HG03095 (cell line): ENCODE results near the gene SLC8A1.

Experiments
- ATAC-seq: cut with Tn5 transposase; IDR thresholded peaks from one replicate; pipeline ENCODE4 v1.9.1; 2021; ENCODE audit warnings: moderate library complexity; ENCODE audit not compliant: unreplicated experiment

Gene SLC8A1

DNA sequence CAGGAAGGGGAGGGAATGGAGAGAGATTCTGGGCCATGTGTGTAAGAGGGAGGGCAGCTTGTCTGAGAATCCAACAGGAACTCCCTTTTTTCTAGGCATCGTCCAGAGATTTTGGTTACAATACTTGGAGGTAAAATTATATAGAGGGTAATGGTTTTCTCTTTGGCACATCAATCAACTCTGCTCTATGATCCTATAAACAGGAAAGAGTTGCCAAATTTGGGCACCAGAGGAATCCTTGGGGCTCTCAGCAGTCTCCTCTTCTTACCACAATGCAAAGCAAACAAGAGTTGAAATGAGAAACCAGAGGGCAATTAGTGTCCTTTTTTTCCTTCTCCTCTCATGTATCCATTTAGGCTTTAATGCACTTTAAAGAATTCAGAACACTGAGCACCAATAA is 243.4 kb downstream of the SLC8A1 start:
- no peak for ATAC-seq

DNA sequence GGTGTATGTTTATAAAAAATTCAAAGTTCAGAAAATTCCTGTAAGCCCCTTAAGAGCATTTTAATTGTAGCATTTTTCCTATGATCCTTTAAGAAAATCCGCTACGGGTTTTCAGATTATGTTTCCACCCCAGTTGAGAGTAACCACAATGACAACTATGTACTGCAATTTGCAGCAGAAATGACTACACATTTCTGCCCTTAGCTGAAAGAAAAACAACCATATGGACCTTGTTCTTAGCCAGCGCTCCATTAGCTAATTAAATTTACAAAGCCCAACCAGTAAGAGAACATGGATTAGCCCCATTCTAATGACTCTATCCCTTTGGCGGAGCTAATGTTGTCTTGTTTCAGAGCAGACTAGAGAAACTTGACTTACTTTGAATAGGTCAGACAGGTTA is 247.6 kb downstream of the SLC8A1 start:
- ATAC-seq: no peak

DNA sequence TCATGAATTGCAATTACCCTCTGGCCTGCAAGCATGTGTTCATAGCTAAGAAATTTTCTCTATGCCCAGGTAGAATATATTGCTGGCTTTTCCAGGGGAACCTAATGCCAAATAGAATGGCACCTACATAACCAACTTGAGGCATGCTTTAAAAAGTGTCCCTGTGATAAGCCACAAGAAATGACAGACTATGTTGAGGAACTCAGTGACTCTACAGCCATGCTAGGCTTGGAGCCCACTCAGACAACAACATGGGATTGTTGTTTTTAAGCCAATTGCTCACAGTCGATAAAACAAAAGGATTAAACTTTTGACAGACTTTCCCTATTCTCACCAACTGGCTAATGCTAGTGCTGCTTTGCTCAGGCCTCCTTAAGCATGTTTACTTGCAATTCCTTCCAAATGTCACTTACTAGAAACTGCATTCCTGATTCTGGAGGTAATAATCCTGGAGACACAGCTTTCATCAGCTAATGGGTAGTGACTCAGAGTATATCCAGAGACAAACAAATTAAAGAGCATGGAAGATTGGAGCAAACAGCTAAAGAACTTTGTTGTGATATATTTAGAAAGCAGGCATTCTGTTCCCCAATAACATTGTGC is 249.0 kb downstream of the SLC8A1 start:
- no peak for ATAC-seq

DNA sequence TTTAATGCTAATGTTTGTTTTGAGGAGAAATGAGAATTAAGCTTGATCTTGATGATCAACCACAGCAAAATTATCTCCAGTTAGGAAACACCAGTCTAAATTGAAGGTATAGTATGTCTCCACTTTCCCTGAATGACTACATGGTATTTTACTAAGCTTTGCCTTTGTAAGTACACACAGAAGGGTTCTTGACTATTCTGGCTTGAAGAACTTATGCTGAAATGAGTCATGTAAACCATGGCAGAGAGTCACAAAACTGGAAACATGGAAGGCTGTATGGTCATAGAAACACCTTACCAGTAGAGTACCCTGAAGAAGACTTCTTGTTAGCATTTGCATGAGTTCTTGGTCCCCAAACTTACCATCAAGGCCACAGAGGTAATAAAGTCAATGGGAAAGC is 250.5 kb downstream of the SLC8A1 start:
- ATAC-seq: no peak

DNA sequence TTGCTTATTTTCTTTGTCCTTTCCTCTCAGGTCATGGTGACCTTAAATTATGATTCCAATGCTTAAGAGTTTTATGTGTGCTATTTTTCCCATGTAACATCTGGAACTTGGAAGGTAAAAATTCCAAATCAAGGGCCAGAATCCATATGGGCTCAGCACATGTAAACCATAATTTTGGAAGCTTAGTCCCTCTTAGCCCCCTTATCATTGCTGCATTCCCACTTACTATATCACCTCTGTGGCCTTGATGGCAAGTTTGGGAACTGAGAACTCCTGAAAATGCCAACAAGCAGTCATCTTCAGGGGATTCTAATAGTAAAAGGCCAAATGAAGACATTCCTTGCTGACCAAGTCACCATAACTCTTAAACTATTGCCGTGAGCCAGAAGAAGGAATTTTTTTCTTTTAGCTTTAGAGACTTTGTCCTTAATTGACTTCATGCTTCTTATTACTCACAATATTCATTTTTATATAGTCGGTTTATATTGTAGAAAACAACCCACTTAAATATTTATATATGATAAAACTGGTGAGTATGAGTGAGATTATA is 251.4 kb downstream of the SLC8A1 start:
- ATAC-seq: no peak

DNA sequence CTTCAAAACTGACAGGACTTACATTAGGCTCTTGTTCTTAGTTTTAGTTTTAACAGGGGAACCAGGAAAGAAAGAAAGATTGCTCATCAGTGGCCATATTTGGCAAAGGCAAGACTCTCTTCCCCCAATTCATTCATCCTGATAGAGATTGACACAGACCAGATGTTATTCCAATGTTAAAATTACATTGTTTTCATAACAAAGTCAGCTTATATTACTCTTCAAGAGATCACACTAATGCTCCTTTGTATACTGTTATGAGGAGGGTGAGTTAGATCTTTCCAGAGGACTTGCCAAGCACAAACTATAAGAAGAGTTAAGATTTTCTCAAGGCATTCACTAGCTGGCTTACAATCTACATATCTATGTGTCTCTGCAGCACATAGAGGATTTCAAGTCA is 252.1 kb downstream of the SLC8A1 start:
- no peak for ATAC-seq

DNA sequence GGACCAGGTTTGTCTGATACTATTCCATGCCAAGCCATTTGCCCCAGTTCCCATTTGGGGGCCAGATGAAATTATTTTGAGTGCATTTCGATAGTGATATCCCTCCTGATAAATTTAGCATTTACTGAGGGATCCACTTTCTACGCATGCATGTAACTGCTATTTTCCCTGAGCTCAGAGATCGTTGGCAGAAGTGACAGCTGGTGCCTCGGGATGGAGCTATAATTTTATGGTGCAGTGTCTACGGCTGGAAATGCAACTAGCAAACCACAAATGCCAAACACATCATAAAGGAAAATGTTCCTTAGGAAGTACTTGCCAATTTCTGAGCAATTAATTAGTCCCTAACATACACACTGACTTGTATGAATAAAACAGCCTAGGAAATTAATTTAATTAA is 254.8 kb downstream of the SLC8A1 start:
- ATAC-seq: no peak

DNA sequence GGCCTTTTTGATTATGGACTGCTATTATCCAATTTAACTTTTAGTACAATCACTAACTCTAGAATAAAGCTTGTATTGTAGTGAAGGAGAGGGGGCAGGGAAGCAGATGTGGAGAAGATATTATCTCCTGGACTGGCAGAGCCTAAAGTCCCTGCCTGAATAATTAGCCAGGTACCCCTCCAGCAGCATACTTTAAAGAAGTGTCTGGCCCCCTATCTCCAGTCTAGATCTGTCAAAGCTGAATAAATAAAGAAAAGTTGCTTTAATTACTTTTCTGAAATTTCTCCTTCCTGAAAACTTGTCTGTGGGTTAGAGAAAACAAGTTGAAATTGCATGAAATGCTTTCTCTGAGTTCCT is 258.2 kb downstream of the SLC8A1 start:
- ATAC-seq: no peak

DNA sequence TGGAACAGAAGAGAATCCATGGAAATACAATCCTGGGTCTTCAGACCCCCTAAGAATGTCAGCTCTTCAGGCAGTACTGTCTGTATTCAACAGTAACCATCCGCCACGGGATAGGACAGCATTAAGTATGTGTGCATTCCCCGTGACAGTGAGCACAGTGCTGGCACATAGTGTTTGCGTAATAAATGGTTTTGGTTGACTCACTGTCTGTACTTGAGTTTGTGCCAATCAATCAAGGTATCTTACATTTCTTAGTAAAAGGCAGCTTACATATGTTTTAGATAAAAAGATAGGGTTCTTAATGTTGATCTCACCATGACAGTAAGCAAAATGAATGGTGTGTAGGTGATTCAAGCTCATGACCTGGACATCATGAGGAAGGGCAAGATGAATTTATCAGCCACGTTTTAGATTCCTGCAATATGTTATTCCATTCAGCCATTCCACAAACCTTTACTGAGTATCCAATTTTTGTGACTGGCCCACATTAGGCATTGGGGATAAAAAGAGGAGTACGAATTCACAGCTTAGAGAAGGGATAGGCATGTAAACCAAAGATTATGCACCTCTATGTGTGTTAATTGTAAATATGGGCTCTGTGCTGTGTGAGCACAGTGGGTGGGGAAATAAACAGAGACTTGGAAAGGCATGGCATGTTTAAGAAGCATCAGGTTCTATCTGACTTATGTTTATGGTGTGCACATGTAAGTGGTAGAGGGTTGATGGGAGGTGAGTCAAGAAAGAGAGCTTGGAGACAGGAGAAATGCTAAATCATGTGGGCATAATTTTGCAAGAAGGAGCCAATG is 258.8 kb downstream of the SLC8A1 start:
- no peak for ATAC-seq

DNA sequence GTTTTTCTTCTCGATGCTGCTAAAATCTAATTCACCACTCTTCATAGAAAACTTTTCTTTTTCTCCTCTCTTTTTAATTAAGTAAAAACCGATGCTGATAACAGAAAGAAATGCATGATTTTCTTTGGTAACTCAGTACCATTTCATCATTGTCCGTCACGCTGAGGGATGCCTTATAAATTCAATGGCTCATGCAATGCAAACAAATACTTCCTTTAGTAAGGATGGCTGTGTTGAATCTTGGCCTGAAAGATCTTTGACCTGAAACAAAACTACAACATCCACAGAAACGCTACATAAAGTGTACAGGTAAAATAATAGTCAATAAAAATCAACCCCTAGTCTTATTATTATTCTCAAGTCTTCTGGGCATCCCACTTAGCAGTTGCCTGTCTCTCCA is 261.4 kb downstream of the SLC8A1 start:
- no peak for ATAC-seq

DNA sequence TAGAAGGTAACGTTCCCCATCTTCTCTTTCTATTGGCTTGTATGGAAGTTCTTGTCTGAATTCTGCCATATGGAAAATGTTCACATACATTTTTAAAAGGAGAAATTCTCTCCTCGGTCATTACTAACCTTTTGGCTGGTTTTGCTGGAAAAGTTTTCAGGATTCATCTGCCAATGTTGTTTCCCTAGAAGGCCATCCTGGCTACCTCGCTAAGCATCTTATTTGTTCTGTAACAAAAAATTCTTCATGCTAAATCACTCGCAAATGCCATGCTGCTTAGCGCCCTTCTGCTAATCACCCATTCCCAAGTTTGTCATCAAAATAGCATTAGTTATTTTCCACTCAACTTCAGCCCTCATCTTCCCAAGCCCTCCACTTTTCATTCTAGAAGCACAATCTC is 262.0 kb downstream of the SLC8A1 start:
- ATAC-seq: no peak

DNA sequence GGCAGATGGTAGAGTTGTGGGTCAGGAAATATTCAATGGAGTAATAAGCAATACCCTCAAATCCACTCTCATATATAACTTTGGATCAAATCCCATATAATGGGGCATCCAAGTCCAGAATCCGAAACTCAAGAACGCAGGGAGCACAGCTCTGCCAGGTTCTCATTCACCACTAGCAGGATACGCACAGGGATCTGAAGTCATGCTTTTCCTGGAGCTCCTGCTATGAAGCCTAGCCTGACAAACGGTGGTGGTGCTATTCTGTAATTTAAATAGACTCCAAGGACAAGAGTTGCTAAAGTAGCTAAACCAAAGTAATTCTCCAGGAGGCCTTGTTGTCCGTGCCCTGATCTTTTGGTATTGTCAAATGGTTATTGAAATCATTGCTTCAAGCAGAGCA is 264.8 kb downstream of the SLC8A1 start:
- ATAC-seq: no peak

DNA sequence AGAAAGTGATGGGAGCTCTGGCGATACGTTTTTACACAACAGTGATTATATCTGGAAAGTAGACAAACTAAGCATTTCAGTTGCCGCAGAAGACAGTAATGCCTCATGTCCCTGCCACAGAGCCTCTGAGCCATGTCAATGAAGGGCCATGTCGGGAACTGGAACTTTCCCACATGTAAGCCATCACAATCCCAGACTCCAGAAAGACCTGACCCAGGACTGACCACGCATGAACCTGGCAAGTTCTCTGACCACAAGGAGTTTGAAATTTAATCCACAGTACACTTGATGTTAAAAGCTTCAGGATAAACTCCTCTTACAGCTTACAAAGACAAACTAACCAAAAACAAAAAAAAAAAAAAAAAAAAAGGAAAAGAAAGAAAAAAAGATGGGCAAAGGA is 267.3 kb downstream of the SLC8A1 start:
- no peak for ATAC-seq

DNA sequence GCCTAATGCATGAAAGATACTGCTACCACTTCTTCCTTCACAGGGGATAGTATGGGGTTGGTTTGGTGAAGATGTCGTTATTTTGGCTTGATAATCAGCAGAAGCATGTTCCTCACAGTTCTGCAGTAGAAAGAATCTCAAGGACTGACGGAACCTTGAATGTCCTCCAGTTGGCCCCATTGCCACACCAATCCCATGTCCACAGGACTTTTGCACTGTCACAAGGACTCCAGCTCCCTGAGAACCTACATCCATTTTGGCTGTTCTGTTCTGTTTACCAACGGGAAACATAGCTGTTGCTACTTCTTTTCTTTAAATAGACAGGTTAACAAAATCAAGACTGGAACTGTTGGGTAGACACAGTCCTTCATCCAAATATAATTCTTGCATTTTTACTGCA is 270.0 kb downstream of the SLC8A1 start:
- no peak for ATAC-seq

DNA sequence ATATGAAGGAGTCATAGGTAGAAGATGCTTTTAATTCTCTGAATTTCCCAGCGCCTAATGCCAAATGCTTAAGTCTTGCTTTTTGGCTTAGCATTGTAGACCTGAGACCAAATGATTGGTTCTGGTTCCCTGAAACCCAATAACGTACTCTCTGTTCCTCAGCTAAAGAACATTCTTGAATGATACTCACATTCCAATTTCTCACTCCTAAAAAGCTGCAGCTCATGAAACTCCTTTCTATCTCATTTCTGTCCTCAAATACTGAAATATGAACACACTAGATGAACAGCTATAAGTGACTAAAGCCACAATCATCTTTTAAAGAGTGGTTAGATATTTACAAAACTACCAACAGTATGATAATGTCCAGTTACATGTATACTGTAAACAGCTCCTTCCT is 272.1 kb downstream of the SLC8A1 start:
- no peak for ATAC-seq

DNA sequence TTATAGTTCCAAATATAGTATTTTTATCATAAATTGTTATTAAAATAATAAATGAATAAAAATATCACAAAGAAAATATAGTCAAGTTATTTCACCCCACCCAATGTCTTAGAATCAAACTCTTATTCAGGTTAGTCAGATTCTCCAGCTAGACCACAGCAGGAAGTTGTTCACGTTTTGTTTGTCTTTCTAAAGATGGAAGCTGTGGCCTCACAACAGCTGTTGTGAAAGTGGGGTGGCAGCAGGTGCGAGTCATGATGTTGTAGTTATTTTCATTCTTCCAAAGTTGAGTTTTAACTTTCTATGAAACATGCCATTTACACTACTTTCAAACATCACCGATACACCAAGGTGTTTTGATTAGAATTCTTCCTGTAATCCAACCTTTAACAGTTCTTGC is 272.9 kb downstream of the SLC8A1 start:
- peak; percentile 82 for ATAC-seq

DNA sequence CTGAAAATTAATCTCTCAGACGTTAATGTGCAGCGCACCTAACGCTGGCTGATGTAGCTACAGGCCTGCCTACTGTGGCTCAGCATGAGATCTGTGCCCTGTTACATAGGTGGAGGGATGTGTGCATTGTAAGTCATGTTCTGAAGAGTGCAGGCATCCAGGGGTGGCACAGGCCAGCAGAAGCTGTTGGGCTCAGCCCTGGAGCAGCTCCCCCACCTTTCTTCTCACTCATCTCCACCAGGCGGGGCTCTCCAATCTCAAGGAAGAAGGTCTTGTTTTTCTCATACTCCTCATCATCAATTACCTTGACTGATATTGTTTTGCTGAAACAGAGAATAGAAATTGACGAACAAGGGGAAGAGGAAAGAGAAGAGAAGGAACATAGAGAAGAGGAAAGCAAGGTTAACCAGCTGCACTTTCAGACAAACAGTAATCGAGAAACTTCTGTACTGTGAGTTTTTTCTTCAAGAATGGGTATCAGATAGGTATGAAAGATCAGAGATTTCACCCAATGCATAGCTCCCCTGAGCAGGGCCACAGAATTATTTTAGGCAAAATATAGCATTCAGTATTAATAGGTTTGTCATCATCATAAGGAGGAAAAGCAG is 273.6 kb downstream of the SLC8A1 start:
- ATAC-seq: no peak

DNA sequence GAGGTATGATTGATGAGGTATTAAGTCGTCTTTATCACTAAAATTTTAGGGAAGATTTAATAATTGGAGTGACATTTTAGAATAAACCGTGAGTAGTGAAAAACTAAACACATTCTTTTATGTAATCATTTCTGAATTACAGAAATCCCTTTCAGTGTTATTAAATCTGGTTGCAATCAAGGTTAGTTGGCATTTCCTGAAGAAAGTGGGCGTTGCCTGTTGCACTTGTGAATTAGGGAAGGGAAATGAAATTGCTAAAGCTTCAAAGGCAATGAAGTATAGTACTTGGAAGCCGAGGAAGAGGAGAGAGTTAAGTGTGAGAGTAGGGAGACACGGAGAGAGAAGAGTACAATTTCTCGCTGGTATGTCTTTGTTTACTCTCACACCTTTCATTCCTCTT is 274.5 kb downstream of the SLC8A1 start:
- no peak for ATAC-seq

DNA sequence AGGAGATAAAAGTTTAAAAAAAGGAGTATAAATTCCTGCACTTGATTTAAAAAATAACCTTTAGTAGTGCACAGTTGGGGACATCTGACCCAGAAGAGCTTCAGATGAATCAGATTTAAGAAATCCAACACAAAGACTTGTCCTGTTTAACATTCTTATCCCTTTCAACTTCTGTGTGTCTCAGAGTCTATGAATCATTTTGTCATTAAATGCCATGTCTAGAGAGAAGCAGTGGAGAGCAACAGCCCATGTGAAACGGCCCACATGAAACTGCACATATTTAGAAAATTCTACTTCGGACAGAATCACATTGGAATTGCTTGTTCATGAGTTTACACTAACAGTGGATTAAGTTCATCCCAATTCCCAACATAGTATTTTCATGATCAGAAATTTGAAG is 278.6 kb downstream of the SLC8A1 start:
- ATAC-seq: no peak

DNA sequence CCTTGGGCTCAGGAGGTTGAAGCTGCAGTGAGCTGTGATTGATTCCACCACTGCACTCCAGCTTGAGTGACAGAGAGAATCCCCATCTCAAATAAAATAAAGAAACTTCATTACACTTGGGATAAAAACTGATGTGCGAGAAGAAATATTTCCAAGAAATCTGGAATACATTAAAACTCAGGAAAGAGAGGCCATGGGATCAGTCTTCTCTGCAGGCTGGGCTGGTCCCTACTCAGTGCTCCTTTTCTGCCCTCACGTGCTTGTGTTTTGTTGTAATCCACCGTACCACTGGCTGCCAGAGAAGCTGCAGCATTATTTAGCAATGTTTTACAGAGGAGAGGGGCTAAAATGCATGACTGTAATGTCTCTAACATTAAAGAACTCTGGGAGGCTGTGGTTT is 282.0 kb downstream of the SLC8A1 start:
- no peak for ATAC-seq

DNA sequence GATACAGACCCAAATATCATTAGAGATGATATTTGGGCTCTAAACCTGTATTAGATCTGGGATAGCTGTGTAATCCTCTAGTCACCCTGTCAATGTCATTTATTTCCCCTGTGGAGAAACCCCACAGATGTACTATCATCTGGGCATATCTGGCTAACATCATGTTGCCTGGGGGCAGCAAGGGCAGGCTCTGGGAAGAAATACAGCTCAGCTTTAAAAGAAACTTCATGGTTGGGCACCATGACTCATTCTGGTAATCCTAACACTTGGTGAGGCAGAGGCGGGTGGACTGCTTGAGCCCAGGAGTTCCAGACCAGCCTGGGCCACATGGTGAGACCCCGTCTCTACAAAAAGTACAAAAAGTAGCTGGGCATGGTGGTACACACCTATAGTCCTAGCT is 282.5 kb downstream of the SLC8A1 start:
- no peak for ATAC-seq

DNA sequence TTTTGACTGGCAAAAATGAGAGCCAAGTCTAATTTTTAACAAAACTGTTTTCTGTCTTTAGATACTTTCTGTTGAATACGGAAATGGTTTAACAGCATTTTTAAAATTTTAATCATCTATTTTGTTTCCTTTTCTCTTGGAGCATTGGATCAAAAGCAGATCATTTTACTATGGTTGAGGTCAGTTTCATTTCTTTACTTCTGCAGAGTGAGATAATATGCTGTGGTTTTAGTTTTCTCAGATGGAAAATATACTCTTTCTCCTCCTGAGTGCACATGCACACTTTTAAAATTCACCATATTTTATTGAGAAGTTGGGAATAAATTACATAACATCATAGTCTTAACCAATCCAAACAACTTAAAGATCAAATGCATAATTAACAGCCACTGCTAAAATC is 283.3 kb downstream of the SLC8A1 start:
- no peak for ATAC-seq
